ENCODE measurements around the gene DIP2C. TPM values are rescaled to one million over a fixed set of nuclear protein-coding genes. Genes with fewer than 3 reads are reported as not detected.

DIP2C gene
- total RNA-seq, 1 donor from 2014 or later: 1.6 TPM

DNA sequence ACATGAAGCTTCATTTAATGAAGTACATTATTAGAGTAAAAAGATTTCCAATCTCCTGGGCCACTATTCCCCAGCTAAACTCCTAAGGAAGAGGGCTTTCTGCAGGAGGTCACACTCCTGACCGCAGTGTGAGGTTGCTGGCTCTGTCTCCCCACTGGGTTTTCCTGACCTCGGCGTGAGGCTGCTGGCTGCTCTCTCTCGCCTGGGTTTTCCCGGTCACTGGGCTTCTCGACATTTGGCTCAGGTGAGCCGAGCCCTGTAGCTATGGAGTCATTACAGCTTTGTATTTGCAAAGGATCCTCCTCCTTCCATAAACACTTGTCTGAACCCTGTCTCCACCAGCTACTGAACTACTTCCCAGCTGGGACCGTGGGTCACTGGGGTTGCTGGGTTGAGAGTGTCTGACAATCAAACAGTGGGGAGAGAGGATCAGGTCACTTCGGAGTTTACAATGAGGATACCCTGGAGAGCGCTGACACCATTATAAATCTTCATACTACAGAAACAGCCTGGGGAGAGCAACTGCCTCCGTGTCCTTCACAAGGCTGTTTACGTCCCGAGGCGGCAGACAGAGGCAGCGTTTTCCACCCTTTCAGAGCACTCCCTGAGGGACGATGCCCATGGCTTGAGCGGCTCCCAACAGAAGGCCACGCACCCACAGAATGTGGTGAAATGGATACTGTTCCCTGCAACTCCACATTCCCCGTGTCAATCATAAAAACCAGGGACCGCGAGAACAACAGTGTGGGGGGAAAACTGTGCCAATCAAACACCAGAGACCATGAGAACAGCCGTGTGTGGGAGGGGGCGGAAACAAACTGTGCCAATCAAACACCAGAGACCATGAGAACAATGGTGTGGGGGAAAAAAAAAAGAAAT, 328.0 kb downstream of the DIP2C start:
- no peaks in the 10 kb centered on the region for H3K36me3 Mint-ChIP-seq (ENCODE audit: low read depth)
- intact Hi-C loops (cut with micrococcal nuclease): no loop called here
- H3K27ac Mint-ChIP-seq: no peak overlapping the region
- no peak overlapping the region for H3K4me3 Mint-ChIP-seq (ENCODE audit: low read depth)
- no peak for DNase-seq (ENCODE audit: low spot score)
- no peaks in the 10 kb centered on the region for H3K4me1 Mint-ChIP-seq (ENCODE audit: low read depth)
- H3K27me3 Mint-ChIP-seq (ENCODE audit: low read depth): peaks cover 3% of the 10 kb centered on the region
- H3K9me3 Mint-ChIP-seq: no peaks in the 10 kb centered on the region

DNA sequence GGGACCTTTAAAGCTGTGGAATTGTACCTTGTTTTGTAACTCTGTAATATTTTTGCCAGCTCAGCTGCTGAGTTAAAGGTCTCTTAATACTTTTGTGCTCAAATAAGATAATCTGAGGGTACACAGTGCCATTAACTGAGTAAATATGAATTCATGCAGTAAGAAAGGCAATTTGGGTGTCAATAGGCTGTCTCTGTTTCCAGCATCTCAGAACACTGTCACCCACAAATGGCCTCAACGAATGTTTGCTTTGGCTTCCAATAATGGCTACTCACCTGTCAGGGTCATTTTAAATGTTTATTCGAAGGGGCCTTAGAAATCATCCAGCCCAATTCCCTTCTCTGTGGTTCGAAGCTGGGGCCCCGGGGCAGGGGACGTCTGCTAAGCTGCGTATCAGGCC, 328.8 kb downstream of the DIP2C start:
- Mint-ChIP-seq H3K9me3 (no peaks in the 10 kb centered on the region), H3K27ac (no peak overlapping the region), H3K4me3 (ENCODE audit: low read depth) (no peak overlapping the region), H3K36me3 (ENCODE audit: low read depth) (no peaks in the 10 kb centered on the region), H3K4me1 (ENCODE audit: low read depth) (no peaks in the 10 kb centered on the region), H3K27me3 (ENCODE audit: low read depth) (peaks cover 3% of the 10 kb centered on the region)
- DNase-seq (ENCODE audit: low spot score): no peak
- intact Hi-C loops (cut with micrococcal nuclease): no loop called here

DNA sequence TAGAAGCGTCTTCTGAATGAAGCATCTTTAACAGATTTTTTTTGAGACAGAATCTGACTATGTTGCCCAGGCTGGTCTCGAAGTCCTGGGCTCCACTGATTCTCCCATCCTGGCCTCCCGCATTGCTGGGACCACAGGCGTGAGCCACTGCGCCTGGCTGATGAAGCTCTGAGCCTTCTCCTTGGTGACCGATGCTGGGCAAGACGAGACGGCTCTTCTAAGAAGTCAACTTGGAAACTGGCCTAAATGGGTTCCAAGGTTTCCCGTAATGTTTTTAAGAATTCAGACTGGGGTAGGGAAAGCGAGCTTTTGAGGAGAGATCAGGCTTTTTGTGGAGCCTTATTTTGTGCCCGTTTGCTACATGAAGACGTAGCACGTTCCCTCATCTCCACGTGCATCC, 329.7 kb downstream of the DIP2C start:
- Mint-ChIP-seq H3K4me1 (ENCODE audit: low read depth) (no peaks in the 10 kb centered on the region), H3K36me3 (ENCODE audit: low read depth) (no peaks in the 10 kb centered on the region), H3K4me3 (ENCODE audit: low read depth) (no peak overlapping the region), H3K27ac (no peak overlapping the region), H3K9me3 (no peaks in the 10 kb centered on the region), H3K27me3 (ENCODE audit: low read depth) (peaks cover 3% of the 10 kb centered on the region)
- intact Hi-C loops (cut with micrococcal nuclease): no loop called here
- DNase-seq (ENCODE audit: low spot score): no peak

DNA sequence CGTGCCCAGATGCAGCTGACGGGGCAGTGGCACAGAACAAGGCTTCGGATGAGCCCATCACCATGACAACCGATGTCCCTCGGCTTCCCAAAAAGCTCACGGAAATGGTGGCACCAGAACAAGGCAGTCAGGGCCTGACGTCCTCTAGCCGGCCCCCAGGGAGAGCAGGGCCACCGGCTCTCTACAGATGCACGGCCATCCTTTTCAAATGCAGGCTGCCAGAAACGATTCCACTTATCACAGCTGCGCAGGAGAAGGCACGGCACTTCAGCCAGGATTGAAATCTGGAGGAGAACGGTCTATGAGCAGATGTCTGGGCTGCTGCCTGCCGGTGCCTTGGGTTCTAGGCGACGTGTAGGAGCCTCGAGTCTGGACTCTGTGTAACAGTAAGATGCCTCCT, 330.4 kb downstream of the DIP2C start:
- H3K9me3 Mint-ChIP-seq: no peaks in the 10 kb centered on the region

DNA sequence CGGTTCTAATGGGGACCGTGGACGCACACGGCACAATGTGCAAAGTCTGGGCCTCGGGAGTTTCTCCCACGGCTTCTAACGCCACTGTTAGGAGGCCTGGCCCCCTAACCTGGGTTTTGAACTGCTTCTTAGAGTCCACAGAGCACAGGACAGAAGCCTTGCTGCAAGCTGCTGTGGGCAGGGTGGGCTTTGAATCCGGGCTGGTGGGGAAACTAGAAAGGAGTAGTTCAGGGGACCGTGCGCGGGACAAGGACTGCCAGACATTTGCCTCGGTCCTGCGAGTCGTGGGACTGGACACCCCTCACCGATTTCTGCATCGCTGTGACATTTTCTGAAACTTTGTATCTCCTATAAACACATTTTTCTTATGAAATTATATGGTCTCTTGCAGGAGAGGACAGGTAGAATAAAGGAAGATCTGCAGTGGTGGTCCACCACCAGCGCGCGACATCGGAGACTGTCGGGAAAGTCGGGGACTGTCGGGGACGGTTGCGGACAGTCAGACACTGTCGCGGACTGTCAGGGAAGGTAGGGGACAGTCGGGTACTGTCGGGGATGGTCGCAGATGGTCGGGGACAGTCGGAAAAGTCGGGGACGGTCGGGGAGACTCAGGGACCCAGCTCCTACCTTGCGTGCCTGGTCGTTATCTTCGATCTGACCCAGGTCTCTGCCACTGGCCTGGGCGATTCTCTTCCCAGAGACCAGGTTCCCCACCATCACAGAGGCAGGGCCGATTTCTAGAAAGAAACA, 332.1 kb downstream of the DIP2C start:
- H3K4me3 Mint-ChIP-seq (ENCODE audit: low read depth): no peak overlapping the region
- no peak overlapping the region for H3K27ac Mint-ChIP-seq
- H3K9me3 Mint-ChIP-seq: no peaks in the 10 kb centered on the region
- H3K27me3 Mint-ChIP-seq (ENCODE audit: low read depth): peaks cover 3% of the 10 kb centered on the region
- H3K4me1 Mint-ChIP-seq (ENCODE audit: low read depth): no peaks in the 10 kb centered on the region
- intact Hi-C loops (cut with micrococcal nuclease): no loop called here
- no peak for DNase-seq (ENCODE audit: low spot score)
- H3K36me3 Mint-ChIP-seq (ENCODE audit: low read depth): no peaks in the 10 kb centered on the region

More for the DNA sequence above, 330.4 kb downstream of the DIP2C start:
- DNase-seq (ENCODE audit: low spot score): no peak
- Mint-ChIP-seq H3K4me3 (ENCODE audit: low read depth) (no peak overlapping the region), H3K27me3 (ENCODE audit: low read depth) (peaks cover 3% of the 10 kb centered on the region), H3K27ac (no peak overlapping the region), H3K4me1 (ENCODE audit: low read depth) (no peaks in the 10 kb centered on the region), H3K36me3 (ENCODE audit: low read depth) (no peaks in the 10 kb centered on the region)
- intact Hi-C loops (cut with micrococcal nuclease): no loop called here

DNA sequence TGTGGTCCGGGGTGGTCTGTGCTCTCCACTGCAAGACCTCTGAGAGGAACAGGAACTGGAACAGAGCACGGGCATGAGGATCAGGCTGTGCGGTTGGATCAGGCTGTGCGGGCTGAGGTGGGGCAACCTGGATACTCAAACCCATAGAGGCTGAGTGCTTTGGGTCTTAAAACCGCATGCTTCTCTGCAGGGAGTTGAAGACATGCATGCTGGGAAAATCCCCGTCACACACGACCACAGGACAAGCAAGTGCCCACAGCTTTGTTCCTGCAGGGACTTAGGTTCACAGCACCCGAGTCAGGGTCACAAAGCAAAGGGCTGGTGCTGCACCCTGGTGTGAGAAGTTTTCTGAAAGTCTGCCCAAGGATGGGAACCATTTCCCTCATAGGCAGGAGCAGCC, 333.0 kb downstream of the DIP2C start:
- H3K36me3 Mint-ChIP-seq (ENCODE audit: low read depth): no peaks in the 10 kb centered on the region
- no peak for DNase-seq (ENCODE audit: low spot score)
- H3K4me3 Mint-ChIP-seq (ENCODE audit: low read depth): no peak overlapping the region
- no peaks in the 10 kb centered on the region for H3K9me3 Mint-ChIP-seq
- H3K27me3 Mint-ChIP-seq (ENCODE audit: low read depth): peaks cover 1% of the 10 kb centered on the region
- intact Hi-C loops (cut with micrococcal nuclease): no loop called here
- H3K27ac Mint-ChIP-seq: no peak overlapping the region
- no peaks in the 10 kb centered on the region for H3K4me1 Mint-ChIP-seq (ENCODE audit: low read depth)

DNA sequence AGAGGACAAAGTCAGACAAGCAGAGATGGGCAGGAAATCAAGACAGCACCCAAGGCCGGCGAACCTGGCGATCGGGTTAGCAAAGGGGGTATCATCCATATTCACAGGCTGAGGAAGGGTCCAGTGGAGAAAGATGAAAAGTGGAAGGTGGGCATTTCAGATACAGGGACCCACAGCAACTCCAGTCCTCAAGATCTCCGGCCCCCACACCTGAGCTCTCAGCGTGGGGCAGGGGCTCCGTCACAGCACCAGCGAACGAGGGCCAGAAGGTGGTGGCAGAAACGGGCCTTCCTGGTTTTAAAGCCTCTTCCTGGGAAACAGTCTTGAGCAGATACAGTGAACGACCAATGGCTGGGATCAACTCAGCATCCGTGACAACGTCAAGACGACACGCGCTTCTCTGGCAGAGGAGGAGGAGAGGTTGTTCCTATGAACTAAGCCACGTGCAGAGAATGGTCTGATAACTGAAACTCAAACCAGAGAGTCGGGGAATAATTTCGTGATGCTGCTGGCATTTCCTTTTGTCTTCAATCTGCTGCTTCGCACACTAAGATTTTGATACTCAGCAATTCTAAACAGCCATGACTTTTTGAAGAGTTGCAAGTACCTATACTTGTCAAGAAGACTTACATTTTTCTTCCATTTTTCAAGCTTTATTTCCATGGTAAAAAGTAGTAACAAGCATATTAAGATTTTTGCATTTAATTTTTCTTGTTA, 334.4 kb downstream of the DIP2C start:
- no peak overlapping the region for H3K4me3 Mint-ChIP-seq (ENCODE audit: low read depth)
- intact Hi-C loops (cut with micrococcal nuclease): no loop called here

DNA sequence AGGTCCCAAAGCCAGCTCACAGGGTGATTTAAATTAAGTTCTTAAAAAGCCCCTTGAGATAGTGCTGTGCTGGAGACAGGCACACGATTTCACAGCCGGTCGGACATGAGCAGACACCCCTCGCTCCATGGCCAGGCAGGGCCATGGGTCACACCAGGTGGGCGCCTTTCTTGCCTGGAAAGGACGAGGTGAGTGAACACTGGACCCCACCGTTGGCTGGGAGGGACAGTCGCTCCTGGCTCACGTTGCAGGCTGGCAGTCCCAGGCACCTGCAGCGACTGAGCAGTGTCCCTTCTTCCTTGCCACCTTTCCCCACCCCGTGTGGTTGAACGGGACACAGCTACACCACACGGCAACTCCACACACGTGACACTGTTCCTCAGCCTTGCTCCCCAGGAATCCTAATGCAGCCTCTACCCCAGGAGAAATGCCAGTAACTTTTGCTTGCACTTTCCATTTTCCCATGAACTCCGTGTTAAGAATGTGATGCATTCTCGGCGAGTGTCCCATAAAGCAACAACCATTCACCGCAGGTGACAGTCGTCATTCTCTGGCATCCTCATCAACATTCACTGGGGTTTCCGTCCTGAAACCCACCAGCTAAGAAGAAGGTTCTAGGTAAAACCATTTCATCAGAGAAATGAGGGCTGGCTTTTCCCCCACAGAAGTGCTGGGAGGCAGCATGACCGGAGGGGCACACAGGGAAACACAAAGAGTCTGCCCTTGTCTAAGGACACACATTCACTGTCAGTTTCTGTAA, 336.8 kb downstream of the DIP2C start:
- Mint-ChIP-seq H3K27ac (no peak overlapping the region), H3K36me3 (ENCODE audit: low read depth) (peaks cover 3% of the 10 kb centered on the region), H3K4me1 (ENCODE audit: low read depth) (no peaks in the 10 kb centered on the region), H3K9me3 (peaks cover 3% of the 10 kb centered on the region), H3K4me3 (ENCODE audit: low read depth) (no peak overlapping the region), H3K27me3 (ENCODE audit: low read depth) (no peaks in the 10 kb centered on the region)
- intact Hi-C loops (cut with micrococcal nuclease): no loop called here
- no peak for DNase-seq (ENCODE audit: low spot score)

More for the DNA sequence above, 334.4 kb downstream of the DIP2C start:
- no peak overlapping the region for H3K27ac Mint-ChIP-seq
- H3K9me3 Mint-ChIP-seq: no peaks in the 10 kb centered on the region
- no peaks in the 10 kb centered on the region for H3K27me3 Mint-ChIP-seq (ENCODE audit: low read depth)
- DNase-seq (ENCODE audit: low spot score): no peak
- no peaks in the 10 kb centered on the region for H3K4me1 Mint-ChIP-seq (ENCODE audit: low read depth)
- H3K36me3 Mint-ChIP-seq (ENCODE audit: low read depth): no peaks in the 10 kb centered on the region

DNA sequence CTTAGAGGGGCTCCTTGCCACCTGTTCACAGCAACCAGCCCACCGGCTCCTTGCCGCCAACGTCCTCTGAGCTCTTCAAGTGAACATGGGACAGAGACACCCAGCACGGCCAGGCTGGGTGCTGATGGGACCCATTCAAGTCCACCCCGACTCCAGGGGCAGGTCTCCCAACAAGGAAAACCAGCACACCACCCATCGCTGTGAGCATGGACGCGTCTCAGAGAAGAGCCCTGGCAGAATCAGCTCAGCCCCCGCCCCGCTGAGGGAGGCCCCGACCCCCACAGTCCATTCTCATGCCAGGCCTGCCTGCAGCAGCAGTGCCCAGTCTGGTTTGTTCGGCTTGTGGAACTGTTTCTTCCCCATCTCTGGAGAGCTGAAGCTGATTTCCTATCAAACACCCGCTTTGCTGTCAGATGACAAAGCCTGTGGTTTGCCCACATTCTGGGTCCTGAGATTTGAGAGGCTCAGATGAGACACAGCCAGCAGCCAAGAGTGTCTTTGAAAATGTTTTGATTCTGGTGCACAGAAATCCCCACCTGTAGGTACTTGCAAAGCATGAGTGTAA, 337.6 kb downstream of the DIP2C start:
- no peak for DNase-seq (ENCODE audit: low spot score)
- Mint-ChIP-seq H3K9me3 (peaks cover 8% of the 10 kb centered on the region), H3K27me3 (ENCODE audit: low read depth) (no peaks in the 10 kb centered on the region), H3K4me3 (ENCODE audit: low read depth) (no peak overlapping the region), H3K36me3 (ENCODE audit: low read depth) (peaks cover 4% of the 10 kb centered on the region), H3K27ac (no peak overlapping the region), H3K4me1 (ENCODE audit: low read depth) (no peaks in the 10 kb centered on the region)
- intact Hi-C loops (cut with micrococcal nuclease): no loop called here

DNA sequence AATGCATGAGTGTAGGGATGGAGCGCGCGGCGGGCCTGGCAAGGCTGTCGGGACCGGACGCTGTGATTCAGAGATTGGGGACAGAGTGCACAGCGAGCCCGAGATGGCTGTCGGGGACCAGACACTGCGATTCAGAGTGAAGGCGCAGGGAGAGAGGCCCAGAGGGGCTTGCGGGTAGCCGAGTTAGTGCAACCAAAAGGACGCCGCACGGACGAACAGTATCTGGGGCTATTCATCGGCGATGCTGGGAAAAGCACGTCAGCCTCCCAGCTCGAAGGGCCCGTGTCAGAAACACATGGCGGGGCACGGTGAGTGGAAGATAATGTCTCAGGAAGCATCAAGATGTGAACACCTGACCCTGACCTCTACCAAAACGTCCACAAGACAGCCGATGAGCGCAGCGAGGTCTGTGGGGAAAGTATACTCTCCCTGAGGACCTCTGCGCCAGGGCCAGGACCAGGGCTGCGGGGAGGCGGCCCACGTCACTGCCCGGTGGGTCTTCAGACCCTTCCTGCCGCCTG, 338.4 kb downstream of the DIP2C start:
- peaks cover 4% of the 10 kb centered on the region for H3K36me3 Mint-ChIP-seq (ENCODE audit: low read depth)
- H3K4me3 Mint-ChIP-seq (ENCODE audit: low read depth): no peak overlapping the region
- H3K9me3 Mint-ChIP-seq: peaks cover 8% of the 10 kb centered on the region

DNA sequence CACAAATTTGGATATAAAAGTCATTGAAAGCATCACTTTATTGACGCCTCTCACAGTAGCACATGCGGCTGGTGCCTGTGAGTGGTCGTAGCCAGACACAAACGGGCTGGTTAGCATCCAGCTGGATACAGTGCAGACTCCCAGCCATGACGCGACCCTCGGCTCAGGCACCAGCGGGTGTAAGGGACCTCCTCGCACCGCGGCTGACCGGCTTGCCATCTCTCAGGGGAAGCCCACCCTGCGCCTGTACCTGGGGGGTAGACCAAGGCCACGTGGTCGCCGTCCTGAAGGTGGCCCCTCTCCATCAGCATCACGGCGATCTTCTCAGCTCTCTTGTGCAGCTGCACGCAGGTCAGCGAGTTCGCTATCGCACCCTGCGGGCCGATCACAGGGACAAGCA, 340.4 kb downstream of the DIP2C start:
- Mint-ChIP-seq H3K27me3 (ENCODE audit: low read depth) (no peaks in the 10 kb centered on the region), H3K27ac (no peak overlapping the region), H3K4me3 (ENCODE audit: low read depth) (no peak overlapping the region), H3K9me3 (peaks cover 8% of the 10 kb centered on the region), H3K4me1 (ENCODE audit: low read depth) (no peaks in the 10 kb centered on the region), H3K36me3 (ENCODE audit: low read depth) (peaks cover 4% of the 10 kb centered on the region)
- no peak for DNase-seq (ENCODE audit: low spot score)
- intact Hi-C loops (cut with micrococcal nuclease): no loop called here

More for the DNA sequence above, 338.4 kb downstream of the DIP2C start:
- Mint-ChIP-seq H3K4me1 (ENCODE audit: low read depth) (no peaks in the 10 kb centered on the region), H3K27me3 (ENCODE audit: low read depth) (no peaks in the 10 kb centered on the region), H3K27ac (no peak overlapping the region)
- no peak for DNase-seq (ENCODE audit: low spot score)
- intact Hi-C loops (cut with micrococcal nuclease): no loop called here

DNA sequence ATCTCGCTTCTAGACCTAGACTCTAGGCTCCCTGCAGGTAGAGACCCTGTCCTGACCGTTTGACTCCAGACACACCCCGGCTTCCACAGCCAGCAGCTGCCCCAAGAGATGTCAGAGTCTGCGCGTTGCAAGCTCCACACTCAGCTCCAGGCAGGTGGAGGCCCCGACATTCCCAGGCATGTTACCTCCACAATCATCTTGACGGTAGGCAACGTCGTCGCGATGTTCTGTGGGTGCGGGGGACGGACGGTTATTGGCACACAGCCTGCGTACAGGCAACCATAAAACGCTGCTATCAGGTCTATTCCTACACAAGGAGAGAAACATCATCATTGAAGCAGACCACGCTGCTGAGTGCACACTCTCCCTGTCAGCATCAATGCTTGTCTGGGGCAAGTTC, 341.0 kb downstream of the DIP2C start:
- peaks cover 8% of the 10 kb centered on the region for H3K9me3 Mint-ChIP-seq
- no peak for DNase-seq (ENCODE audit: low spot score)
- peaks cover 4% of the 10 kb centered on the region for H3K36me3 Mint-ChIP-seq (ENCODE audit: low read depth)
- no peak overlapping the region for H3K4me3 Mint-ChIP-seq (ENCODE audit: low read depth)
- intact Hi-C loops (cut with micrococcal nuclease): no loop called here
- H3K4me1 Mint-ChIP-seq (ENCODE audit: low read depth): no peaks in the 10 kb centered on the region
- no peaks in the 10 kb centered on the region for H3K27me3 Mint-ChIP-seq (ENCODE audit: low read depth)
- H3K27ac Mint-ChIP-seq: no peak overlapping the region
